ENCODE measurements around the gene PDHX. TPM values are rescaled to one million over a fixed set of nuclear protein-coding genes. Genes with fewer than 3 reads are reported as not detected.

The PDHX gene
- total RNA-seq, 4 donors from 2014 or later = 28.7 to 50.1 (median 39.6) TPM

GRCh38 chr11:35005141-35005780 lies 88.8 kb downstream of the PDHX start:
- Histone ChIP-seq H3K9me3 (no peaks in the 10 kb centered on the region), H3K4me1 (peaks cover 0 to 19% (median 0%) of the 10 kb centered on the region in 3 donors), H3K27me3 (no peaks in the 10 kb centered on the region), H3K36me3 (no peaks in the 10 kb centered on the region), H3K27ac (no peak overlapping the region), H3K4me3 (no peak overlapping the region)
- no peak for TF ChIP-seq EP300 (IDR thresholded peaks at IDR 0.05)
- no peak for TF ChIP-seq POLR2A (IDR thresholded peaks at IDR 0.05)
- no peak for TF ChIP-seq CTCF (IDR thresholded peaks at IDR 0.05)
- no peak for TF ChIP-seq POLR2AphosphoS5 (IDR thresholded peaks at IDR 0.05)
- 85 to 95% methylated on average over 4 of the region's 4 CpGs for WGBS, 2 donors (ENCODE audit: low coverage in 1 of 2)
- ATAC-seq = no peak

- no peak overlapping the region for H3K4me3 ChIP-seq
- no peaks in the 10 kb centered on the region for H3K27me3 ChIP-seq
- H3K9me3 ChIP-seq = no peaks in the 10 kb centered on the region
- no peak overlapping the region for H3K27ac ChIP-seq
- no peak for ATAC-seq
- no peaks in the 10 kb centered on the region for H3K36me3 ChIP-seq
- H3K4me1 ChIP-seq = peaks cover 0 to 19% (median 0%) of the 10 kb centered on the region in 3 donors
- 88 to 92% methylated on average over 8 of the region's 8 CpGs for WGBS, 2 donors (ENCODE audit: low coverage in 1 of 2)
- no peak for TF ChIP-seq POLR2A (IDR thresholded peaks at IDR 0.05)
- no peak for TF ChIP-seq CTCF (IDR thresholded peaks at IDR 0.05)
- no peak for TF ChIP-seq EP300 (IDR thresholded peaks at IDR 0.05)
- no peak for TF ChIP-seq POLR2AphosphoS5 (IDR thresholded peaks at IDR 0.05)
Measured at GRCh38 chr11:35006389-35007128, 90.1 kb downstream of the PDHX start.

- 69 to 78% methylated on average over 2 of the region's 2 CpGs for WGBS, 2 donors (ENCODE audit: low coverage in 1 of 2)
- Histone ChIP-seq H3K4me3 (no peak overlapping the region), H3K4me1 (peaks cover 0 to 19% (median 0%) of the 10 kb centered on the region in 3 donors), H3K9me3 (no peaks in the 10 kb centered on the region), H3K36me3 (no peaks in the 10 kb centered on the region), H3K27ac (no peak overlapping the region), H3K27me3 (no peaks in the 10 kb centered on the region)
- no peak for ATAC-seq
- TF ChIP-seq POLR2AphosphoS5 (IDR thresholded peaks at IDR 0.05) (no peak), POLR2A (IDR thresholded peaks at IDR 0.05) (no peak), CTCF (IDR thresholded peaks at IDR 0.05) (no peak), EP300 (IDR thresholded peaks at IDR 0.05) (no peak)
Measured at GRCh38 chr11:35007277-35007676, 90.9 kb downstream of the PDHX start.

GRCh38 chr11:35009191-35009943 lies 92.9 kb downstream of the PDHX start:
- TF ChIP-seq POLR2AphosphoS5 (IDR thresholded peaks at IDR 0.05) = peak; percentile 23
- TF ChIP-seq POLR2A (IDR thresholded peaks at IDR 0.05) = no peak
- Histone ChIP-seq H3K36me3 (no peaks in the 10 kb centered on the region), H3K27ac (no peak overlapping the region), H3K4me3 (no peak overlapping the region), H3K9me3 (no peaks in the 10 kb centered on the region), H3K27me3 (no peaks in the 10 kb centered on the region), H3K4me1 (peaks cover 0 to 23% (median 0%) of the 10 kb centered on the region in 3 donors)
- 57 to 77% methylated on average over 3 to 5 of the region's 5 CpGs for WGBS, 2 donors (ENCODE audit: low coverage in 1 of 2)
- ATAC-seq = no peak

GRCh38 chr11:35009944-35010342 lies 93.5 kb downstream of the PDHX start:
- H3K27ac ChIP-seq = no peak overlapping the region
- WGBS, 2 donors (ENCODE audit: low coverage in 1 of 2) = 25 to 48% methylated on average over 2 to 3 of the region's 3 CpGs
- TF ChIP-seq POLR2A (IDR thresholded peaks at IDR 0.05) (no peak), CTCF (IDR thresholded peaks at IDR 0.05) (no peak), POLR2AphosphoS5 (IDR thresholded peaks at IDR 0.05) (no peak), EP300 (IDR thresholded peaks at IDR 0.05) (no peak)
- H3K27me3 ChIP-seq = no peaks in the 10 kb centered on the region
- H3K4me1 ChIP-seq = peaks cover 0 to 25% (median 0%) of the 10 kb centered on the region in 3 donors
- H3K4me3 ChIP-seq = no peak overlapping the region
- no peaks in the 10 kb centered on the region for H3K36me3 ChIP-seq
- no peak for ATAC-seq
- H3K9me3 ChIP-seq = no peaks in the 10 kb centered on the region

Measured in gastroesophageal sphincter (tissue), 4 donors.